NCI-H2171 (cell line): ENCODE results near the gene ABHD8.

ENCODE experiments used
- DNase-seq: peaks from one replicate; lab custom pipeline; 2025; lab: John Stamatoyannopoulos, UW

Gene ABHD8

GRCh38 chr19:17333611-17334413 lies 30.6 kb upstream of the ABHD8 start:
- no peak for DNase-seq

- no peak for DNase-seq
These were observed 29.7 kb upstream of the ABHD8 start for GRCh38 chr19:17332677-17333581.

- no peak for DNase-seq
These were observed 29.1 kb upstream of the ABHD8 start for GRCh38 chr19:17332360-17332676.

GRCh38 chr19:17331045-17331558 lies 27.9 kb upstream of the ABHD8 start:
- DNase-seq, result peak; percentile 81

GRCh38 chr19:17330262-17331044 lies 27.2 kb upstream of the ABHD8 start:
- no peak for DNase-seq

GRCh38 chr19:17329366-17330261 lies 26.4 kb upstream of the ABHD8 start:
- no peak for DNase-seq

GRCh38 chr19:17328517-17329365 lies 25.5 kb upstream of the ABHD8 start:
- DNase-seq, result no peak

GRCh38 chr19:17327654-17328516 lies 24.7 kb upstream of the ABHD8 start:
- no peak for DNase-seq

GRCh38 chr19:17327068-17327653 lies 23.9 kb upstream of the ABHD8 start:
- DNase-seq, result no peak

GRCh38 chr19:17326595-17326966 lies 23.4 kb upstream of the ABHD8 start:
- DNase-seq, result no peak

- DNase-seq, result no peak
These were observed 22.8 kb upstream of the ABHD8 start for GRCh38 chr19:17325881-17326594.

GRCh38 chr19:17325133-17325532 lies 21.9 kb upstream of the ABHD8 start:
- no peak for DNase-seq

GRCh38 chr19:17324357-17325114 lies 21.3 kb upstream of the ABHD8 start:
- no peak for DNase-seq

- DNase-seq, result no peak
These were observed 20.7 kb upstream of the ABHD8 start for GRCh38 chr19:17323964-17324332.

- DNase-seq, result no peak
These were observed 20.2 kb upstream of the ABHD8 start for GRCh38 chr19:17323300-17323963.

GRCh38 chr19:17322854-17323253 lies 19.6 kb upstream of the ABHD8 start:
- no peak for DNase-seq
